IMR-90 (cell line): ENCODE measurements around the gene ZDHHC1. TPM values are rescaled to one million over a fixed set of nuclear protein-coding genes. Genes with fewer than 3 reads are reported as not detected.
A peak's percentile ranks its signal among the peaks of the same experiment; 100 is the strongest.

ENCODE experiments used
- ATAC-seq: fragments of 200-7000 bp; cut with Tn5 transposase; 2 replicates; pipeline ENCODE4 v1.9.1; 2020; ENCODE audit warnings: low read depth, mild to moderate bottlenecking, moderate library complexity
- BruUV-seq: library from RNA; stranded (reverse); fragments of 400-500 nt; replicated peaks from 2 replicates; lab custom pipeline; 2021; lab: Mats Ljungman, UMichigan
- CTCF ChIA-PET: fragments of 300-600 bp; formaldehyde crosslinking; extraction: SDS; loops from one replicate; lab custom pipeline; 2021; ENCODE audit warnings: antibody characterized with exemption; lab: Yijun Ruan, JAX
- POLR2A ChIA-PET: fragments of 300-600 bp; sonication (Branson Sonifier 250); formaldehyde crosslinking; loops from one replicate; lab custom pipeline; 2022; ENCODE audit warnings: antibody characterized with exemption; ENCODE audit not compliant: unreplicated experiment; lab: Charles Lee
- DNase-seq: peaks from one replicate; pipeline ENCODE4 v3.0.0; 2013
- H2AFZ ChIP-seq: replicated peaks from 2 replicates; pipeline ENCODE3; 2013; ENCODE audit warnings: low read length, mild to moderate bottlenecking; ENCODE audit not compliant: poor library complexity
- H2AK5ac ChIP-seq: 2 replicates; pipeline ENCODE4 v1.6.1; 2013; ENCODE audit warnings: low read depth, low read length, inconsistent platforms
- H2AK9ac ChIP-seq: replicated peaks from 2 replicates; pipeline ENCODE3; 2013; ENCODE audit warnings: mild to moderate bottlenecking, low read depth, low read length, moderate library complexity; ENCODE audit not compliant: poor library complexity
- H2BK120ac ChIP-seq: 2 replicates; pipeline ENCODE4 v1.6.1; 2013; ENCODE audit warnings: low read depth, low read length, inconsistent platforms
- H2BK15ac ChIP-seq: 3 replicates; pipeline ENCODE4 v1.6.1; 2013; ENCODE audit warnings: low read depth, low read length, inconsistent platforms
- H2BK20ac ChIP-seq: 2 replicates; pipeline ENCODE4 v1.6.1; 2013; ENCODE audit warnings: low read depth, mild to moderate bottlenecking, inconsistent platforms, low read length, moderate library complexity
- H2BK5ac ChIP-seq: 2 replicates; pipeline ENCODE4 v1.6.1; 2013; ENCODE audit warnings: mild to moderate bottlenecking, low read depth, low read length, inconsistent platforms; ENCODE audit not compliant: poor library complexity, severe bottlenecking
- H3K14ac ChIP-seq: replicated peaks from 2 replicates; pipeline ENCODE4 v1.6.1; 2013; ENCODE audit warnings: low read depth, low read length, inconsistent platforms
- H3K18ac ChIP-seq: 2 replicates; pipeline ENCODE4 v1.6.1; 2013; ENCODE audit warnings: low read depth, low read length, control low read depth
- H3K23ac ChIP-seq: 2 replicates; pipeline ENCODE4 v1.6.1; 2013; ENCODE audit warnings: low read depth, low read length, inconsistent platforms
- H3K27ac ChIP-seq: 2 replicates; pipeline ENCODE4 v1.5.1; 2013; ENCODE audit warnings: mild to moderate bottlenecking, control low read depth, low read length; ENCODE audit not compliant: insufficient read depth
- H3K27me3 ChIP-seq: 2 replicates; pipeline ENCODE4 v1.6.1; 2013; ENCODE audit warnings: low read length; ENCODE audit not compliant: control insufficient read depth, insufficient read depth
- H3K36me3 ChIP-seq: 2 replicates; pipeline ENCODE4 v1.6.1; 2013; ENCODE audit warnings: low read length, mixed read lengths; ENCODE audit not compliant: control insufficient read depth, insufficient read depth
- H3K4ac ChIP-seq: 2 replicates; pipeline ENCODE4 v1.6.1; 2013; ENCODE audit warnings: low read depth, low read length, inconsistent platforms
- H3K4me1 ChIP-seq: 2 replicates; pipeline ENCODE4 v1.6.1; 2013; ENCODE audit warnings: low read length, mixed read lengths; ENCODE audit not compliant: control insufficient read depth, insufficient read depth
- H3K4me2 ChIP-seq: 2 replicates; pipeline ENCODE4 v1.6.1; 2013; ENCODE audit warnings: low read depth, mild to moderate bottlenecking, control low read depth, low read length, moderate library complexity
- H3K4me3 ChIP-seq: 2 replicates; pipeline ENCODE4 v1.5.1; 2013; ENCODE audit warnings: low read depth, mild to moderate bottlenecking, control low read depth, low read length, moderate library complexity; ENCODE audit not compliant: insufficient read depth
- H3K56ac ChIP-seq: 2 replicates; pipeline ENCODE4 v1.6.1; 2013; ENCODE audit warnings: low read length, inconsistent platforms; ENCODE audit not compliant: insufficient read depth; ENCODE audit errors: extremely low read depth
- H3K79me1 ChIP-seq, 2 experiments: 2 replicates each; pipeline ENCODE4 v1.6.1; 2013; ENCODE audit warnings: low read length in 2 of 2, inconsistent platforms in 1 of 2, low read depth in 1 of 2
- H3K9ac ChIP-seq: 2 replicates; pipeline ENCODE4 v1.6.1; 2013; ENCODE audit warnings: low read depth, low read length, control low read depth
- H3K9me1 ChIP-seq: 2 replicates; pipeline ENCODE4 v1.6.1; 2013; ENCODE audit warnings: low read length, inconsistent platforms; ENCODE audit not compliant: insufficient read depth
- H3K9me3 ChIP-seq: 2 replicates; pipeline ENCODE4 v1.6.1; 2013; ENCODE audit warnings: low read length; ENCODE audit not compliant: control insufficient read depth, insufficient read depth
- H4K20me1 ChIP-seq: 2 replicates; pipeline ENCODE4 v1.6.1; 2013; ENCODE audit warnings: low read length, inconsistent platforms; ENCODE audit not compliant: insufficient read depth
- H4K5ac ChIP-seq: 2 replicates; pipeline ENCODE4 v1.6.1; 2013; ENCODE audit warnings: mild to moderate bottlenecking, low read depth, low read length, control low read depth
- H4K8ac ChIP-seq, 2 experiments: 2 replicates each; pipeline ENCODE4 v1.6.1; 2013; ENCODE audit warnings: low read depth in 2 of 2, low read length in 2 of 2, control low read depth in 1 of 2, inconsistent platforms in 1 of 2
- H4K91ac ChIP-seq: 2 replicates; pipeline ENCODE4 v1.6.1; 2013; ENCODE audit warnings: low read depth, low read length, inconsistent platforms; ENCODE audit not compliant: insufficient read depth
- MAZ ChIP-seq: IDR thresholded peaks from 2 replicates; pipeline ENCODE4 v1.6.1; 2012; ENCODE audit warnings: low read depth, mild to moderate bottlenecking, low read length, improper control_type of control experiment, moderate library complexity, borderline replicate concordance
- RAD21 ChIP-seq: IDR thresholded peaks from 2 replicates; pipeline ENCODE4 v1.6.1; 2012; ENCODE audit warnings: low read length, improper control_type of control experiment
- RCOR1 ChIP-seq: IDR thresholded peaks from 2 replicates; pipeline ENCODE4 v1.6.1; 2012; ENCODE audit warnings: mild to moderate bottlenecking, low read length, improper control_type of control experiment; ENCODE audit not compliant: insufficient replicate concordance
- RFX5 ChIP-seq: IDR thresholded peaks from 2 replicates; pipeline ENCODE4 v1.8.0; 2012; ENCODE audit warnings: low read depth, mild to moderate bottlenecking, low read length, moderate library complexity
- WGBS, 2 experiments: methylation state at CpG; one replicate each; pipeline versions ENCODE4 v1.1.5 to v1.1.7; 2013; ENCODE audit warnings: missing lambda C conversion rate in 2 of 2; ENCODE audit not compliant: insufficient read length in 1 of 2; ENCODE audit errors: extremely low coverage in 2 of 2; 5-methylcytosine and 5-hydroxymethylcytosine counted together
- dilution Hi-C: fragments of 300-500 bp; cut with HindIII; formaldehyde crosslinking; loops from one replicate; pipeline ENCODE4 v1.14.3; 2018; ENCODE audit warnings: low sequenced_read_pairs; ENCODE audit not compliant: unreplicated experiment
- in situ Hi-C: fragments of 300-500 bp; cut with MboI; formaldehyde crosslinking; loops from 3 replicates; pipeline ENCODE4 v1.14.3; 2019; ENCODE audit warnings: low sequenced_read_pairs, inconsistent platforms, mixed read lengths
- intact Hi-C: fragments of 100-400 bp; cut with micrococcal nuclease; formaldehyde crosslinking; loops from 2 replicates; pipeline ENCODE4 v1.10.0; 2022
- polyA plus RNA-seq, 3 experiments: library from polyadenylated mRNA; depleted of rRNA; stranded (reverse); fragments of >200 nt; gene quantifications; 2 replicates each; pipeline ENCODE4 v1.2.3, GENCODE V29; 2012; ENCODE audit warnings: low replicate concordance in 1 of 3
- total RNA-seq: library from RNA; depleted of rRNA; stranded (reverse); fragments of >200 nt; gene quantifications from 2 replicates; pipeline ENCODE4 v1.2.3, GENCODE V29; 2012

Gene ZDHHC1
- total and polyA plus RNA-seq, 2 of the 4 experiments (the other 2 are of a cell fraction), result 2.0 to 5.9 TPM

GRCh38 chr16:67443265-67443664 is 27.0 kb upstream of the ZDHHC1 start:
- TF ChIP-seq RAD21, result no peak
- no peak for TF ChIP-seq MAZ
- TF ChIP-seq RFX5, result no peak
- no peak for TF ChIP-seq RCOR1
- Histone ChIP-seq H3K4me1 (peaks cover 37% of the 10 kb centered on the region), H4K8ac (no peak overlapping the region), H3K27ac (no peak overlapping the region; the same call in 1 of the 2 replicates), H3K9me3 (no peaks in the 10 kb centered on the region), H3K9ac (no peak overlapping the region), H3K9me1 (peaks cover 8% of the 10 kb centered on the region; the same call in 1 of the 2 replicates), H3K23ac (no peak overlapping the region), H2BK15ac (no peak overlapping the region), H3K18ac (no peak overlapping the region), H4K5ac (no peak overlapping the region), H3K14ac (no peak overlapping the region), H3K4me3 (no peak overlapping the region), H3K4ac (no peak overlapping the region), H2AK9ac (peak overlapping the region; percentile 9), H4K20me1 (peaks cover 53% of the 10 kb centered on the region), H2BK120ac (no peak overlapping the region), H3K56ac (no peak overlapping the region), H3K36me3 (peaks cover 22% of the 10 kb centered on the region), H2BK5ac (no peak overlapping the region), H2BK20ac (no peak overlapping the region), H4K91ac (no peak overlapping the region), H2AK5ac (no peak overlapping the region), H2AFZ (no peak overlapping the region), H3K79me1 (peaks cover 0 to 59% of the 10 kb centered on the region in 2 experiments; a peak in 2 of 4 replicates), H3K27me3 (no peaks in the 10 kb centered on the region), H3K4me2 (no peak overlapping the region)
- dilution Hi-C loops, result no loop called here
- intact Hi-C loops, result no loop called here
- POLR2A ChIA-PET, result no interaction called here
- ATAC-seq, result no peak
- no peak for DNase-seq
- BruUV-seq, result no TSS peak
- 43% methylated on average over 1 of the region's 6 CpGs; no CpG with 5 or more reads in 1 of the 2 experiments for WGBS, 2 experiments
- in situ Hi-C loops, result no loop called here
- CTCF ChIA-PET, result interaction anchor here (0.8 kb wide), 1 partner anchor 9 kb away, joined by 3 read pairs; no protein-coding TSS in a partner anchor
